HL-60 (cell line): ENCODE measurements around the gene KY.

ENCODE experiments used
- DNase-seq, 2 experiments: peaks; one replicate each; pipeline ENCODE4 v3.0.0-alpha.2; 2010 to 2020; ENCODE audit warnings: low read depth in 1 of 2, low spot score in 1 of 2
- H3K27ac ChIP-seq: fragments of 250-450 bp; sonication (Bioruptor Pico); replicated peaks from 2 replicates; pipeline ENCODE4 v1.5.1; 2020; ENCODE audit warnings: mild to moderate bottlenecking, moderate library complexity
- H3K27me3 ChIP-seq: fragments of 250-450 bp; sonication (Bioruptor Pico); 2 replicates; pipeline ENCODE4 v1.5.1; 2021; ENCODE audit warnings: mild to moderate bottlenecking, moderate library complexity; ENCODE audit not compliant: insufficient read depth, poor library complexity, severe bottlenecking
- H3K4me3 ChIP-seq: replicated peaks from 2 replicates; pipeline ENCODE4 v1.5.1; 2011; ENCODE audit warnings: mild to moderate bottlenecking, control low read depth, low read length; ENCODE audit not compliant: insufficient read depth
- CTCF ChIP-seq: IDR thresholded peaks from one replicate; pipeline ENCODE4 v1.5.1; 2011; ENCODE audit warnings: low read length, control low read depth, inconsistent platforms; ENCODE audit not compliant: insufficient read depth
- GABPA ChIP-seq: IDR thresholded peaks from 2 replicates; pipeline ENCODE4 v1.6.1; 2012; ENCODE audit warnings: low read depth
- POLR2AphosphoS5 ChIP-seq: IDR thresholded peaks from 2 replicates; pipeline ENCODE4 v1.6.1; 2012; ENCODE audit warnings: low read depth
- REST ChIP-seq: IDR thresholded peaks from 2 replicates; pipeline ENCODE4 v1.6.1; 2012; ENCODE audit warnings: low read depth; ENCODE audit not compliant: insufficient replicate concordance
- SPI1 ChIP-seq: IDR thresholded peaks from 2 replicates; pipeline ENCODE4 v1.6.1; 2012; ENCODE audit warnings: low read depth, mild to moderate bottlenecking, borderline replicate concordance

The KY gene

GRCh38 chr3:134649106-134649705 lies 1.6 kb downstream of the KY start:
- H3K27me3 ChIP-seq: peaks cover 2% of the 10 kb centered on the region
- H3K4me3 ChIP-seq: no peak overlapping the region
- DNase-seq: no peak
- no peak for TF ChIP-seq CTCF
- no peak for TF ChIP-seq POLR2AphosphoS5
- no peak for TF ChIP-seq REST
- no peak for TF ChIP-seq GABPA
- TF ChIP-seq SPI1: no peak
- H3K27ac ChIP-seq: no peak overlapping the region

- H3K4me3 ChIP-seq: no peak overlapping the region
- peaks cover 2% of the 10 kb centered on the region for H3K27me3 ChIP-seq
- TF ChIP-seq CTCF (no peak), SPI1 (no peak), REST (no peak)
- no peak for DNase-seq
- no peak overlapping the region for H3K27ac ChIP-seq
Observed at GRCh38 chr3:134647902-134648760, 2.7 kb downstream of the KY start.

GRCh38 chr3:134646086-134646485 lies 4.7 kb downstream of the KY start:
- no peak for DNase-seq
- no peak overlapping the region for H3K27ac ChIP-seq
- TF ChIP-seq POLR2AphosphoS5: no peak
- no peak for TF ChIP-seq CTCF
- TF ChIP-seq SPI1: no peak
- TF ChIP-seq GABPA: no peak
- no peak for TF ChIP-seq REST
- no peaks in the 10 kb centered on the region for H3K27me3 ChIP-seq
- no peak overlapping the region for H3K4me3 ChIP-seq
